ENCODE measurements around the gene LIPC. TPM values are rescaled to one million over a fixed set of nuclear protein-coding genes. Genes with fewer than 3 reads are reported as not detected.
A peak's percentile ranks its signal among the peaks of the same experiment; 100 is the strongest.

The LIPC gene
- total and polyA plus RNA-seq, 3 donors from 2014 or later, result 0.12 to 0.37 TPM; not detected in 1

- Histone ChIP-seq H3K9me3 (no peaks in the 10 kb centered on the region), H3K4me1 (peaks cover 29% of the 10 kb centered on the region), H3K36me3 (ENCODE audit: low read depth, missing control alignments) (no peaks in the 10 kb centered on the region), H3K27me3 (no peaks in the 10 kb centered on the region), H3K27ac (no peak overlapping the region), H3K4me3 (no peak overlapping the region)
- 63 to 70% methylated on average over 2 of the region's 2 CpGs for WGBS, 2 donors
- intact Hi-C loops (cut with DNase I; ENCODE audit: low total_unique reads), result no loop called here
- TF ChIP-seq CTCF (IDR thresholded peaks at IDR 0.05), result no peak
- TF ChIP-seq POLR2A (IDR thresholded peaks at IDR 0.05), result no peak
- DNase-seq, result no peak
Measured at GRCh38 chr15:58529041-58529440, 97.2 kb downstream of the LIPC start.

- DNase-seq, result peak; percentile 13
- no peak overlapping the region for H3K4me3 ChIP-seq
- WGBS, 2 donors, result 81 to 88% methylated on average over 6 to 7 of the region's 7 CpGs
- peaks cover 25% of the 10 kb centered on the region for H3K4me1 ChIP-seq
- no peaks in the 10 kb centered on the region for H3K9me3 ChIP-seq
- no peak for TF ChIP-seq CTCF (IDR thresholded peaks at IDR 0.05)
- no peak for TF ChIP-seq POLR2A (IDR thresholded peaks at IDR 0.05)
- H3K27ac ChIP-seq, result no peak overlapping the region
- intact Hi-C loops (cut with DNase I; ENCODE audit: low total_unique reads), result no loop called here
- H3K27me3 ChIP-seq, result no peaks in the 10 kb centered on the region
- H3K36me3 ChIP-seq (ENCODE audit: low read depth, missing control alignments), result no peaks in the 10 kb centered on the region
Measured at GRCh38 chr15:58530056-58530590, 98.3 kb downstream of the LIPC start.

GRCh38 chr15:58532126-58532525 lies 100.3 kb downstream of the LIPC start:
- Histone ChIP-seq H3K27ac (no peak overlapping the region), H3K27me3 (no peaks in the 10 kb centered on the region), H3K36me3 (ENCODE audit: low read depth, missing control alignments) (no peaks in the 10 kb centered on the region), H3K9me3 (no peaks in the 10 kb centered on the region), H3K4me3 (no peak overlapping the region), H3K4me1 (peaks cover 25% of the 10 kb centered on the region)
- intact Hi-C loops (cut with DNase I; ENCODE audit: low total_unique reads), result no loop called here
- TF ChIP-seq CTCF (IDR thresholded peaks at IDR 0.05) (no peak), POLR2A (IDR thresholded peaks at IDR 0.05) (no peak)
- 68 to 76% methylated on average over 3 of the region's 3 CpGs for WGBS, 2 donors
- no peak for DNase-seq

- Histone ChIP-seq H3K36me3 (ENCODE audit: low read depth, missing control alignments) (no peaks in the 10 kb centered on the region), H3K27ac (no peak overlapping the region), H3K27me3 (no peaks in the 10 kb centered on the region), H3K4me1 (peaks cover 5% of the 10 kb centered on the region), H3K9me3 (no peaks in the 10 kb centered on the region), H3K4me3 (no peak overlapping the region)
- no peak for TF ChIP-seq POLR2A (IDR thresholded peaks at IDR 0.05)
- no peak for TF ChIP-seq CTCF (IDR thresholded peaks at IDR 0.05)
- intact Hi-C loops (cut with DNase I; ENCODE audit: low total_unique reads), result no loop called here
- 97 to 100% methylated on average over 1 of the region's 1 CpG for WGBS, 2 donors
- no peak for DNase-seq
Measured at GRCh38 chr15:58534556-58534955, 102.8 kb downstream of the LIPC start.

GRCh38 chr15:58535337-58535736 lies 103.5 kb downstream of the LIPC start:
- intact Hi-C loops (cut with DNase I; ENCODE audit: low total_unique reads), result no loop called here
- H3K4me3 ChIP-seq, result no peak overlapping the region
- no peaks in the 10 kb centered on the region for H3K27me3 ChIP-seq
- no peak overlapping the region for H3K27ac ChIP-seq
- 95% methylated on average over 5 of the region's 5 CpGs for WGBS, 2 donors
- H3K36me3 ChIP-seq (ENCODE audit: low read depth, missing control alignments), result no peaks in the 10 kb centered on the region
- no peak for DNase-seq
- H3K9me3 ChIP-seq, result no peaks in the 10 kb centered on the region
- peaks cover 5% of the 10 kb centered on the region for H3K4me1 ChIP-seq
- TF ChIP-seq CTCF (IDR thresholded peaks at IDR 0.05) (no peak), POLR2A (IDR thresholded peaks at IDR 0.05) (no peak)

Measured in testis (tissue), 3 donors.